ENCODE data around the gene UGT2B7.
"Not testable (repeated sequence)": the region's sequence is repeated elsewhere in the genome, so short reads cannot be mapped to it uniquely, and the experiment has no call there.

Gene UGT2B7

DNA sequence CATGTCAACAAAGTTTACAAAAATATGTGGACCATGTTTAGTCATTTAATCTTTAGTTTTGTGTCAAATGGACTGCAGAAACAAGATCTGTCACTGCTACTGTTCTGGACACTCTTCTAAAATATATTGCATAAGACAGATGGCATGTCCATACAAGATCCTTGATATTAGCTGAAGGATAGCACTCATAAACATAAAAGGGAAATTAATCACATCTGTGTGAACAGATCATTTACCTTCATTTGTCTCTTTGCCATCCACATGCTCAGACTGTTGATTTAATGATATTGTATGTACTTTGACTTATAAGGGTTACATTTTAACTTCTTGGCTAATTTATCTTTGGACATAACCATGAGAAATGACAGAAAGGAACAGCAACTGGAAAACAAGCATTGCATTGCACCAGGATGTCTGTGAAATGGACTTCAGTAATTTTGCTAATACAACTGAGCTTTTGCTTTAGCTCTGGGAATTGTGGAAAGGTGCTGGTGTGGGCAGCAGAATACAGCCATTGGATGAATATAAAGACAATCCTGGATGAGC lies at the start of gene UGT2B7:
Gene UGT2B7, plus strand, starts transcription at position 364 of the 546 bp plus-strand sequence. Its CDS starts 47 bp downstream, at position 411.
- DNase-seq, result no peak
- intact Hi-C loops (cut with DNase I), result no loop called here

DNA sequence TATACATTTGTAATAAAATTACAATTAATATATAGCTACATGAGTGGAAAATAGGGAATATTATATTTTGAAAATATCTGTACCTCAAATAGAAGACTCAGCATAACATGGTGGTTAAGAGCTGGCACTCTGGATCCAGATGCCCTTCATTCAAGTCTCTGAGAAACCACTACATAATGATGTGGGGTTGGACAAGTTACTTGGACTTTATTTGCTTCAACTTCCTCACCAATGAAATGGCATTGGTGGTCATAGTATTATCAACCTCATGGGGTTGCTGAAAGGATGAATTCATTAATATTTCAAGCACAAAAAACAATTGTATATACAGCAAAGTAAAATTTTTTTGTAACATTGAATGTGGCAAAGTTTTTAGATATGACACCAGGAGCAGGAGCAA lies 46.4 kb upstream of the UGT2B7 start:
- DNase-seq, result no peak
- intact Hi-C loops (cut with DNase I), result no loop called here

- intact Hi-C loops (cut with DNase I); DNase-seq: not testable (repeated sequence)
Measured at GRCh38 chr4:69050853-69051575, 45.3 kb upstream of the UGT2B7 start.

GRCh38 chr4:69051576-69051943 lies 44.7 kb upstream of the UGT2B7 start:
- intact Hi-C loops (cut with DNase I), result no loop called here
- DNase-seq, result no peak

DNA sequence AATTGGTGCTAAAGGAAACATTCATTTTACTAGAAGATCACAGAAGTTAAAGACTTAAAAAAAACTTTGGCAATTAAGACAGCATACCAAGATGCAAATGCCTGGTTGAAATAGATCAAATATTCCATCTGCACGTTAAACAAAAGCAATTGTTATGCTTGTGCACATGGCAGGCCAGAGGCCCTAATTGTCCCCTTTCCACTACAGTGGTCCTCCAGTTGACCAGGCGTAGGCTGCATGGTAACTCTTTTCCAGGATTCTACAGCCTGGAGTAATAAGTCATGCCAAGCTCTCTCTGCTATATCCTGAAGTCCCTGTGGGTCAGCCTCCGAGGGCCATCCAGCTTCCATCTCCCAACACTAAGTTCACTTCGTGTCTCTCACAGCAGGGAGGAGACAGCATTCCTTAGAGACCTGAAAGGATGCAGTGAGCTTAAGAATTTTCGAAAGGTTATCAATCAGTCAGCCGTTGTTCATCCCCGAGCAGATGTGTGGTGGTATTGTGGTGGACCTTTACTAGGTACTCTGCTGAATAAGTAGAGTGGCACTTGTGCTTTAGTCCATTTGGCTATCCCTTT lies 42.9 kb upstream of the UGT2B7 start:
- intact Hi-C loops (cut with DNase I); DNase-seq: not testable (repeated sequence)

DNA sequence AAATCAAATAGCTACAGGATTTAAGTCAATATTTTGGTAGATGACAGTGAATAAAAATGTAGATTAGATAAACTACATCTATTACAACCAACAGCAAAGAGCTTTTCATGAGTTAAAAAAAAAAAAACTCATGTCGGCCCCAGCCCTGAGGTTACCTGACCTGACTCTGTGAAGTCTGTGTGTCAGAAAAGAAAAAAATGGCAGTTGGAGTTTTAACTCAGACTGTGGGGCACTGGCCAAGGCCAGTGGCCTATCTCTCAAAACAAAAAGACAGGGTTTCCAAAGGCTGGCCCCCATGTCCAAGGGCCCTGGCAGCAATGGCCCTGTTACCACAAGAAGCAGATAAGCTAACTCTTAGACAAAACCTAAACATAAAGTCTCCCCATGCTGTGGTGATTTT lies 42.2 kb upstream of the UGT2B7 start:
- intact Hi-C loops (cut with DNase I); DNase-seq: not testable (repeated sequence)

DNA sequence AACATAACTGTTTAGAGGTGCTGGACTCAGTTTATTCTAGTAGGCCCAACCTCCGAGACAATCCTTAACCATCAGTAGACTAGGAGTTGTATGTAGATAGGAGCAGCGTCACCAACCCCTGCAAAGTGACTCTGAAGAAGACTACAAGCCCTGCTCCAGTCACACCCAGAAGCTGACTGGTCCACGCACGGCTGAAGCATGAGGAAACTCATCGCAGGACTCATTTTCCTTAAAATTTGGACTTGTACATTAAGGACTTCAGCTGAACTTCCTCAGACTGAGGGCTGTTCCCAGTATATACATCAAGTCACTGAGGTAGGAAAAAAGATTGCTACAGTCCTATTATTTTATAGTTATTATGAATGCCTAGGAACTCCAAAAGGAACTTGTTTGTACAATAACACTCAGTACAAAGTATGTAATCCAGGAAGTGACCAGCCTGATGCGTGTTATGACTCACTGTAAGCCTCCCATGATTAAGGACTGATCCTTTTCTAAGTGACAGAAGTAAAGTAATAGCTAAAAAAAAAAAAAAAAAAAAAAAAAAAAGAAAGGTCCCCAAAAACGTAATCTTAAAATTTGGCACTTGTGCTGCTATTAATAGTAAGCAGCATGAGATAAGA lies 41.6 kb upstream of the UGT2B7 start:
- intact Hi-C loops (cut with DNase I), result no loop called here
- no peak for DNase-seq

DNA sequence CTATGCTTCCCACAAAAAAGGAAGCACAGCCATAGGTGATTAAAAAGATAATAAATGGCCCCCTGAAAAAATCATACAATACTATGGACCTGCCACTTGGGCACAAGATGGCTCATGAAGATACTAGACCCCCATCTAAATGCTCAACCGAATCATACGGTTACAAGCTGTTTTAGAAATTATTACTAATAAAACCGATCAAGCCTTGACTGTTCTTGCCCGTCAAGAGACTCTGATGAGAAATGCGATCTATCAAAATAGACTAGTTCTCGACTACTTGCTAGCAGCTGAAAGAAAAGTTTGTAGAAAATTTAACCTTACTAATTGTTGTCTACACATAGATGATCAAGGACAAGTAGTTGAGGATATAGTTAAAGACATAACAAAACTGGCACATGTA lies 40.1 kb upstream of the UGT2B7 start:
- intact Hi-C loops (cut with DNase I), result no loop called here
- DNase-seq, result no peak

GRCh38 chr4:69056921-69057550 lies 39.2 kb upstream of the UGT2B7 start:
- no peak for DNase-seq
- intact Hi-C loops (cut with DNase I), result no loop called here

DNA sequence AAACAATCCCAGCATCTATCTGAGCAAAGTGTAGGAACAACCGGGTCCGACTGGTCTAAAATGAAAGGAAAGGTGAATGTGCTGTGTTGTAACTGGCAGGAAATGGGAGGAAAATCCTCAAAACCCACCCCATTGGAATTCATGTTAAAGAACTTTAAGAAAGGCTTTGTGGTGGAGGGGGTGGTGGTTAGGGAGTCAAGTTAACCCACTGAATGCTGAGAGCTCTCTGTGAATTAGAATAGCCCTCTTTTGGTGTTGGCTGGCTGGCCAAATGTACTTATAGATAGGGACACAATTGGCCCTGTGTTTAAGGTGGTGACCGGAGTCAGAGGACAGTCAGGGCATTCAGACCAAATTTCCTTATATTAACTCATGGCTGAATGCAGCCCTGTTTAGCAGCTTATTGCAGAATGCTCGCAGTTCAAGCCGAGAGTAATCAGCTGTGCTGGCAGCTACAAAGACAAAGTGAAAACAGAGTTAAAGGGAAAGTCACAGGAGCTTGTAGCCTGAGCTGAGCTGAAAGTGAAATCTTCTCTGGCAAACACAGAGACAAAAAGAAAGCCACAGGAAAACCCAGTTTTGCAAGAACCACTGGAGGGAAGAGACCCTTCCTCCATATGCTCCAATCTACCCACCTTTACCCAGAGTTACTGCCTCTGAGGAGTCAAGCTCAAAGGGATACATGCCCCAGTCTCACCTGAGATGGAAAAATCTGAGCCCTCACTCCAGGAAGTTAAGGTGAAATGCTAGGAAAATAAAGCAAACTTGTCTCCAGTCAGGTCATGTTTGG lies 38.5 kb upstream of the UGT2B7 start:
- intact Hi-C loops (cut with DNase I), result no loop called here
- peak in 2 of 42 donors; percentile 5 to 10 for DNase-seq

DNA sequence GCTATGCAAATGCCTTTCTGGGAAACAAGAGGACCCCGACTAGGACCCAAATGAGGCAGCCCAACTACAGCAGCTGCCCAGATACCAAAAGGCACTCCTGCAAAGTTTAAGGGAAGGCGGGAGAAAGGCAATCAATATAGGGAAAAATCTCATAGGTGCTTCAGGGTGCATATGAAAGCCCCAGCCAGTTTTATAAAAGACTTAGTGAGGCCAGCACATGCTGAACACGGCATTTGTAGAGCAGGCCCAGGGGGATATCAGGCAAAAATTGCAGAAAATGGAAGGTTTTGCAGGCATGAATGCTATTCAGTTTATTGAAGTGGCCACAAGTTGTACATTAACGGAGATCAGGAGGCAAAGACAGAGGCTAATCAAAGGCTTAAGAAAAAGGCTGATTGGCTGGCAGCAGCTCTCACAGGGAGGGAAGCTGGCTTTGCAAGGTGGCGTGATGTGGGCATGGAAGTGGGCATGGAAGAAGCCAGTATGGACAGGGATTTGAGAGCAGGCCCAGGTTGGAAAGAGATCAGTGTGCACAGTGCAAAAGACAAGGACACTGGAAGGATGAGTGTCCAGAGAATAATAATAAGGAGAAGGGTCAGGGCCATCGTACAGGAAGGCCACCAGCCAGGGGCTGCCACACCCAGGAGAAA lies 37.7 kb upstream of the UGT2B7 start:
- DNase-seq, result no peak
- intact Hi-C loops (cut with DNase I), result no loop called here

- intact Hi-C loops (cut with DNase I), result no loop called here
Measured at GRCh38 chr4:69060651-69061308, 35.5 kb upstream of the UGT2B7 start.

GRCh38 chr4:69064391-69064790 lies 31.9 kb upstream of the UGT2B7 start:
- DNase-seq, result no peak
- intact Hi-C loops (cut with DNase I), result no loop called here

More at GRCh38 chr4:69060651-69061308, 35.5 kb upstream of the UGT2B7 start:
- no peak for DNase-seq

GRCh38 chr4:69066945-69067344 lies 29.3 kb upstream of the UGT2B7 start:
- DNase-seq, result no peak
- intact Hi-C loops (cut with DNase I), result no loop called here

DNA sequence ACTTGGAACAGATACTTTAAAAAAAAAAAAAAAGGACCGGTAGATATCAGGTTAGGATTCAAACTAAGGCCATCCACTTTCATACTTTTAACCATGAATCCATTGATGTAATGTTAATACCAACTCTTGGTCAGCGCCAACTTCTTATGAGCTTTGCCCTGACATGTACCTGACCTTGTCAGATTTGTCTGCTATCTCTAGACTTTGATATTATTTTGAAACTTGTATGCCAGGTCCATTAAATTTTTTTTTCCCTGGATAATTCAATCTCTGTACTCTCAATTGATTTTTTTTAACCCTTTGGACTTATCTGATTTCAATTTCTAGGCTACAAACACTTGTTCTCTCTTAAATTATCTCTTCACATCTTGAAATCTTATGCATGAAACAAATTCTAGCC lies 27.2 kb upstream of the UGT2B7 start:
- intact Hi-C loops (cut with DNase I), result no loop called here
- DNase-seq, result no peak

GRCh38 chr4:69070590-69070989 lies 25.7 kb upstream of the UGT2B7 start:
- intact Hi-C loops (cut with DNase I), result no loop called here
- no peak for DNase-seq

DNA sequence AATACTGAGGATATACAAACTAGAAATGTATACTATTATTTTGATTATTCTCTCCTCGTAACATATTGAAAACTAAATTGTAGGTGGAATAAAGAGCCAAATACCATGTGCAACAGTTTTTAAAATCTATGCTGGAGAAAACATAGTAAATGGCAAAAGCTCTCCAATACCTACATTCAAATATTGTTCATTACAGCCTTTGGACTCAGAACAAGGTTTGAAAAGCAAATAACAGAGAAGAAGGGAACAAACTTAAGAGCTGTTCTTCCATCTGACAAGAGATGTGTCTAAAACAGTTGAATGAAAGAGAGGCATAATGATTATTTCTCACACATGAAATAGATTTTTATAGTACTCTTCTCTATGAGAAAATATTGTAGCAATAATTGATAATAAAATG lies 25.0 kb upstream of the UGT2B7 start:
- DNase-seq, result no peak
- intact Hi-C loops (cut with DNase I), result no loop called here

- intact Hi-C loops (cut with DNase I), result no loop called here
- no peak for DNase-seq
Measured at GRCh38 chr4:69073375-69073774, 22.9 kb upstream of the UGT2B7 start.

All from head of caudate nucleus (tissue), 42 donors.